ENCODE measurements around the gene MAN1C1. TPM values are rescaled to one million over a fixed set of nuclear protein-coding genes. Genes with fewer than 3 reads are reported as not detected.

The MAN1C1 gene
- total RNA-seq, 1 donor from 2014 or later = 0.79 TPM

DNA sequence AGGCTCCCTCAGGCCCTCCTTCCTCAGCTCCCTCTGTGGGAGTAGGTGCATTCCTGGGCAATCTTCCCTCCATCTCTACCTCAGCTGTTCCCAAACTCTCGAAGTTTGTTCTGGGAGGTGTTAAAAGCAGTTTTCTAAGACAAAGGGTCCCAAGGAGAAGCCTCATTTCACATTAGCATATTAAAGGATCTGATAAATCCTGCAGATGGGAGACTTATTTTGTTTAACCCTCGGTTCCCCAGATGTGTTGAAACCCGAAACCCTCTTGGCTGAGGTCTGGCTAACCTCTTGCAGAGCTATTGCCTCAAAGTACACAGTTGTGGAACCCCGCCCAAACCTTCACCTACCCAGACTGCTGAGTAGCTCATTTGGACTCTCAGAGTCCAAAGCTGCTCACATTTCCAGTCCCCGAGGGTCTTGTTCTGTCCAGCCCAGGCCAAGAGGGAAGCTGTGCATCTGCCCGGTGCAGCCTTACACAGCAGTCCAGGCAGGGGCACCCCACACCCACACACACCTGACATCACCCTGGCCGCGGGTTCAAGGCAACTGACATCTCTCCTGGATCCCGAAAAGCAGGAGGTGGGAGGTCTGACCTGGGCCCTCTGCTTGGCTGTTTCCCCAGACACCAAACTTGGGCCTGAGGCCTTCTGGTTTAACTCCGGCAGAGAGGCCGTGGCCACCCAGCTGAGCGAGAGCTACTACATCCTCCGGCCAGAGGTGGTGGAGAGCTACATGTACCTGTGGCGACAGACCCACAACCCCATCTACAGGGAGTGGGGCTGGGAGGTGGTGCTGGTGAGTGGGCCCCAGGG lies 163.9 kb downstream of the MAN1C1 start:
- DNase-seq (ENCODE audit: low read depth, low spot score) = no peak

GRCh38 chr1:25781130-25781433 lies 164.5 kb downstream of the MAN1C1 start:
- DNase-seq (ENCODE audit: low read depth, low spot score) = no peak

GRCh38 chr1:25782608-25783201 lies 166.1 kb downstream of the MAN1C1 start:
- no peak for DNase-seq (ENCODE audit: low read depth, low spot score)

DNA sequence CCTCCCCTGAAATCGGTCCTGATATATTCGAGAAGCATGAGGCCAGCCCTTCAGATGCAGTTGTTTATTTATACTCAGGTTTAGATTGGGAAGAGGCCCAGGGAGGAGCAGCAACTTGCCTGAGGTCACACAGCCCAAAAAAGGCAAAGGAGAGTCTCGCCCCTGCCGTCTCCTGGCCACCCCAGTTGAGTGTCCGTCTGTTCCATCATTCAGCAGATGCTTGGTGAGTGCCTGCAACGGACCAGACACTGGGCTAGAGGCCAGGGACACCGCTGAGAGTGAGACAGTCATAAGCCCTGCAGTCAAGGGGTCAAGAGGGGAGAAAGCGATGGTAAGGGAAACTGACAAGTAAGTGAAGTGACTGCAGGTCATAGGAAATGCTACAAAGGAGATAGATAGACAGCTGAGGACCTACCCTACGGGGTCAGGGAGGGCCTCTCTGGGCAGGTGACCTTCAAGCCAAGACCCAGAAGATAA lies 168.0 kb downstream of the MAN1C1 start:
- DNase-seq (ENCODE audit: low read depth, low spot score) = no peak

GRCh38 chr1:25785333-25786067 lies 168.9 kb downstream of the MAN1C1 start:
- no peak for DNase-seq (ENCODE audit: low read depth, low spot score)

DNA sequence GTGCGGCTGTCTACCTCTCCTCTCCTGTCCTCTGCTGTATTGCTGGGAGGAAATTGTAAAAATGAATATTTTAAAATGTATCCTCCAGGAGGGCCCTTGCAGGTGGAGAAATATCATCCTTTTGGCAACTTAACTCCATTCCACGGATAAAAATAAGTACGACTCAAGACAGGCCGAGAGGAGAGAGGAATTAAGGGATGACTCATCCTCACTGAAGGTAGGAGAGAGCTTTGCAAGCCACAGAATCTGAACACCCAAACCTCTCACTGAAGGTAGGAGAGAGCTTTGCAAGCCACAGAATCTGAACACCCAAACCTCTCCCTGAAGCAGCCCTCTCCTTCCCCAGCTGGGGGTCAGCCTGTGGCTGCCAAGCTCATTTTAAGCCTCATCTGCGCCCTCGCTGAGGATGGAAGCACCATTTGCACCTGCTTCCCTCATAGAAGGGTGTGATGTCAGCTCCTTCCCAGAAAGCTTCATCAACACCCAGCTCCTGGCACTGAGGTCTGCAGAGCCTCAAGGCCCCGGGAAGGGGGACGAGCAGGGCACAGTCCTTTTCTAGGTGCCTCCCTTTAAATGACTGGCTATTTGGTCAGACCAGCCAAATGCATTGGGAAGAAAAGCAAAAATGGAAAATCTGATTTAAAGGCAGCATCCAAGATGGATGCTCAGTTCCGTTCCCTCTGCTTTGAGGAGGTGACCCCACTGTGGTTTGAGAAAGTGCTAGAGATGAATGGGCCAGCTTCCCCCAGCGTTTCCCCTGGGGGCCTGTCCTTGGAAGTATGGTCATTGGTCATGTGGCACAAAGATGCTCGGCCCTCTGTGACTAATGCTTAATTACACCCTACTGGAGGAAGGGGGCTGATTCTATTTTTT lies 170.5 kb downstream of the MAN1C1 start:
- DNase-seq (ENCODE audit: low read depth, low spot score) = no peak

- DNase-seq (ENCODE audit: low read depth, low spot score) = no peak
These were observed 171.2 kb downstream of the MAN1C1 start for GRCh38 chr1:25787760-25788166.

GRCh38 chr1:25790472-25790871 lies 173.9 kb downstream of the MAN1C1 start:
- no peak for DNase-seq (ENCODE audit: low read depth, low spot score)

DNA sequence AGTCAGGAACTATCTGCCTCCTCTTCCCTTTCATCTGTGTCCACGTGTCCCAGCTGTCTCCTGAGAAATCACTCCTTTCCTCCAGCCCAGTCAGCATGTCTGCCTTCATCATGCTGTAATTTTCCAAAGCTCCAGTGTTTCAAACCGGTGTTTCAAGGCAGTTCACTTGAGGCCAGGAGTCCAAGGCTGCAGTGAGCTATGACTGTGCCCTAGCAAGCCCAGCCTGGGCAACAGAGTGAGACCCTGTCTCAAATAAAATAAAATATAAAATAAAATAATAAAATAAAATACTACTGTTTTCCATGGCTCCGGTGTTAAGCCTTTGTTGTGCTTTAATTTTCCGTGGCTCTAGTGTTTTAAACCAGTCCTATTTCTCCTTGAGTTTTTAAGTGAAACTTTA lies 175.5 kb downstream of the MAN1C1 start:
- no peak for DNase-seq (ENCODE audit: low read depth, low spot score)

DNA sequence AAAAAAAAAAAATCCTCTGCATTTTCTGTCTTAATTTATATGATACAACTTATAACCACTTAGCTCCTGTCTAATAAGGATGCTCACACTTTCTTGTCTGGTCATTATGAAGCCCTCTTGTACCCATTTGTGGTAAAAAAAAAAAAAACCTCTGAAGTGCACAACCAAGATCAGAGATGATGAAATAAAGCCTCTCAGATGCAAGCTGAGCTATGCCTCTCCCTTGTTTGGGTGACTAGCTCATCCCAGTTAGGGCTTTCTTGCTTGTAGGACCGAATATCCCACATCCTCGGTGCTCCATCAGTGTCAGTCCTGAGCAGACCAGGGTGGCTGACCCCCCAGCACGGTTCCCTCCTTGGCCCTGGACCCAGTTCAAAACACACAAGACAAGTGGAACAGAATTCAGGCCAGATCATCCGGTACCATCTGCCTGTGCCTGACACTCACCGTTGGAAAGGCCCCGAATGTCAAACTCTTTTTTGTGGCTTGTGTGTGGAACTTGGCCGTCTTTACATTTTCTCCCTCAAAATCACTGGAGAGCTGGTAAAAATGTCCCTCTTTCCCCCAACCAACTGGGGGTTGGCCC lies 177.1 kb downstream of the MAN1C1 start:
- no peak for DNase-seq (ENCODE audit: low read depth, low spot score)

DNA sequence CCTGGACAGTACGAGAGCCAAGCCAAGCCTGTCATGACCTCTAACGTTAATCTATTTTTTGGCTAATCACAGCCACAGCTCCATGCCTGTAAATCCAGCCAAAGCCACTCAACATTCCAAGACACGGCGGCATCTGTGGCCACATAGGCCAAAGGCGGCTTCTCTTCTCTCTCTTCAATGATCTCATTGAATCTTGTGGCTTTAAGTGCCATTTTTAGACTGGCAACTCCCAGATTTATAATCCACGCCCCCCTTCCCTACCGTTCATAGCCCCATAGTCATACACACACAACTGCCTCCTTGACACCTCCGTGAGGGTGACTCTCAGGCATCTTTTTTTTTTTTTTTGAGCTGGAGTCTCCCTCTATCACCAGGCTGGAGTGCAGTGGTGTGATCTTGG lies 177.7 kb downstream of the MAN1C1 start:
- no peak for DNase-seq (ENCODE audit: low read depth, low spot score)

DNA sequence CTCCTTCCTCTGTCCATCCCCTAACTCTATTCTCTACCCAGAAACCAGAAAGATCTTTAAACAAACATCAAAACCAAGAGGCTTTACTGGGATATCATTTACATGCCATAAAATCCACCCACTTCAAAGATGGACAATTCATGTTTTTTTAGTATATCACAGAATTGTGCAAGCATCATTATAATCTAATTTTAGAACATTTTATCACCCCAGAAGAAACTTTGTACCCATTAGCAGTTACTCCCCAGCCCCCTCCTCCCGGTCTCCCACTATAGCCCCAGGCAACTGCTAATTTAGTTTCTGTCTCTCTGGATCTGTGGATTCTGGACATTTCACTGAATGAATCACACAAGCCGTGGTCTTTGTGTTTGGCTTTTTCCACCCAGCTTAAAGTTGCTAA lies 178.6 kb downstream of the MAN1C1 start:
- DNase-seq (ENCODE audit: low read depth, low spot score) = no peak

DNA sequence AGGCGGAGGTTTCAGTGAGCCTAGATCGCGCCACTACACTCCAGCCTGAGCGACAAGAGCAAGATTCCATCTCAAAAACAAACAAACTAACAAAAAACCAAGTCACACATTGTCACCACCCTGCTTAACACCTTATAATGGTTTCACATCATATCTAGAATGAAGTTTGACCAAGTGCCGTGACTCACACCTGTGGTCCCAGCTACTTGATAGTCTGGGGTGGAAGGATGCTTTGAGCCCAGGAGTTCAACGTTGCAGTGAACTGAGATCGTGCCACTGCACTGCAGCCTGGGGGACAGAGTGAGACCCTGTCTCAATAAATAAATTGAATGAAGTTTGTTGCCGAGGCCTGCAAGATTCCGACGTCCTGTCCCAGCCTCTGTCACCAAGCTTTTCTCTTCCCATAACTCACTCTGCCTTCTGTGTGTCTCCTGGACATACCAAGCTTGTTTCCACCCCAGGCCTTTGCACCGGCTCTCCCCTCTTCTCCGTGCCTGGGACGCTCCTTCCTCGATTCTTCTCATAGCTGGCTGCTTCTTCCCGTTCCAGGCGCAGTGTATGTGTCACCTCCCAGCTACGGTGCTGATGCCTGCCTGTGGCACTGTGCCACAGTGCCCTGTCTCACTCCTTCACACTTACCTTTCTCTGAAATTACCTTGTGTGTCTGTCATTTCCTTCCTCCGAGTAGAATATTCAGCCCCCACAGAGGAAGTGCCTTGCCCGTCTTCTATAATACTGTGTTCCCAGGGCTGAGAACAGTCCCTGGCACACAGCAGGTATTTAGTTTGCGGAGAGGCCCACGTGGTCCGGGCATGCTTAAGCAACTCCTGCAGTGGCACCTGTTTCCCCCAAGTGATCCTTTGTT lies 179.6 kb downstream of the MAN1C1 start:
- no peak for DNase-seq (ENCODE audit: low read depth, low spot score)

GRCh38 chr1:25796811-25797458 lies 180.3 kb downstream of the MAN1C1 start:
- DNase-seq (ENCODE audit: low read depth, low spot score) = peak; percentile 37

DNA sequence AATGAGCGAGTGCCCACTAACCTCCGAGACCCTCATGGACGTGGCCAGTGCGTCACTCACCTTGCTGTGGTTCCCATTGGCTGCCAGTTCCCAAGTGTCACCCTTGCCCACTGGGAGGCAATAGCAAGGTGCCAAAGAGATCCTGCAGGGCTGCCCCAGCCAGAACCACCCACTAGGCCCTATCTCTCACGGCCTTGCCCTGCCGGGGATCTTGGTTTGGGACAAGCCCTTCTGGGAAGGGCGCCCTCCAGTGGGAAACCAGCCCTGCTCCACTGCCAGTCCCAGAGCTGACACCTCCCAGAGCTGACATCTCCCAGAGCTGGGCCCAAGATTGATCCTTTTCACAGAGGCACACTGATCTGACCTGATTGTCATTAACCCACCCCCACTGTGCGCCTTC lies 181.3 kb downstream of the MAN1C1 start:
- no peak for DNase-seq (ENCODE audit: low read depth, low spot score)

DNA sequence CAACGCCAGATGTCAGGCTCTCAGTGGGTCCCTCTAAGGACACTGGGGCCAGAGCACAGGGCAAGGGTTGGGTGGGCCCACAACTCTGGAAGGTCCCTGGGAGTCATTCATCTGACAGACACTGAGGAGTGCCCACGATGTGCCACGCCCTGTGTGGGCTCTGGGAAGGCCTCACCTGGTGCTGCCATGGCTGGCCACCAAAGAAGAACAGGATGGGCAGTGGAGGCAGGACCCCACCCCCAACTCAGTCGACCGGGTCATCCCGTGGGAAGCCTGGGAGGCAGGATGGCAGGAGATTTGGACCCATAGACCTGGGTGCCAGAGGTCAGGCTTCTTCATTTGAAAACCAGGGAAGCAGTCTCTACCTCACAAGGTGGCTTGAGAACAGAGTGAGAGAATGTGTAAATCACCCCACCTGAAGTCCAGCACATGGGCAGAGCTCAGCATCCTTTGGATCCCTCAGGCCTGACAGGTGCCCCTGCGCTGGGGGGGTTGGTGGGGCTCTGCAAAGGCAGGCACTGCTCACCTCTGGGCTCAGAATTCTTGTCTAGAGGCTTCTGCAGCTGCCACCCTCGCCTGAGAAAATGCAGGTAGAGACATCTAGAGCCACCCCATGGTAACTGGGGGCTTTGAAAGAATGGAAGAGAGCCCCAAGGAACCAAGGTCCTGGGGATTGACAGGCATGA lies 182.2 kb downstream of the MAN1C1 start:
- DNase-seq (ENCODE audit: low read depth, low spot score) = no peak

GRCh38 chr1:25799352-25799934 lies 182.9 kb downstream of the MAN1C1 start:
- no peak for DNase-seq (ENCODE audit: low read depth, low spot score)

DNA sequence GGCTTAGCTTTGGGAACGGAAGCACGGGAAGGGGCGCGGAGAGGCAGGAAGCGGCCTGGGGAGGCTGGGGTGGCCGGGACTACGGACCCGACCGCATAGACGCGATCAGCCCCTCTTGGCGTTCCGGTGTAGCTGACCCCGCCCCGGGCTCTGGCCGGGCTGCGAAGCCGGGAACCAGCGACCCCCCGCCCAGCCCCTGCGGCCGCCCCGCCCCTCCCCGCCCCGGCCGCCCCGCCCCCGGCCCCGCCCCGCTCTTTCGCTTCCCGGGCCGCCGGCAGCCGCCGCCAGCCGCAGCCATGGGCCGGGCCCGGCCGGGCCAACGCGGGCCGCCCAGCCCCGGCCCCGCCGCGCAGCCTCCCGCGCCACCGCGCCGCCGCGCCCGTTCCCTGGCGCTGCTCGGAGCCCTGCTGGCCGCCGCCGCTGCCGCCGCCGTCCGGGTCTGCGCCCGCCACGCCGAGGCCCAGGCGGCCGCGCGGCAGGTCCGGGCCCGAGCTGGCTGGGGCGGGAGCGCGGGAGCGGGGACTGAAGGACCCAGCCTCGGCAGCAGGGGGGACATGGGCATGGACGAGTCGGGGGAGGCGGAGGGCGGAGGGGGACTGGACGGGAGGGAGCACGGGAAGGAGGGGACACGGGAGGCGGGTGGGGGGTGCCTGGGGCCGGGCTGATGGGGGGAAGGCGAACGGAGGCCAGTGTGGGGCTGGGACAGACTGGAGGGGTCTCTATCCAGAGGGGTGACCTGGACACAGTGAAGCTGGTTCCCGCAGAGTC lies 183.5 kb downstream of the MAN1C1 start, which contains the start of gene SELENON:
Gene SELENON, plus strand, starts transcription at position 259 of the 768 bp plus-strand sequence. Its CDS starts 38 bp downstream, at position 297.
- DNase-seq (ENCODE audit: low read depth, low spot score) = no peak
